HCT116 (cell line): ENCODE measurements around the gene CCNL1. TPM values are rescaled to one million over a fixed set of nuclear protein-coding genes. Genes with fewer than 3 reads are reported as not detected.

Experiments
- ATAC-seq: fragments of 200-7000 bp; cut with Tn5 transposase; 2 replicates; pipeline ENCODE4 v1.9.1; 2020; ENCODE audit warnings: mild to moderate bottlenecking, moderate library complexity
- BruUV-seq: library from RNA; stranded (reverse); fragments of 400-500 nt; replicated peaks from 2 replicates; lab custom pipeline; 2021; lab: Mats Ljungman, UMichigan
- CTCF ChIA-PET: fragments of 300-600 bp; sonication (Branson Sonifier 250); formaldehyde crosslinking; loops from one replicate; lab custom pipeline; 2021; ENCODE audit warnings: antibody characterized with exemption; lab: Charles Lee
- POLR2A ChIA-PET: fragments of 300-600, 350-600 bp; sonication (Branson Sonifier 250); formaldehyde crosslinking; loops from one replicate; lab custom pipeline; 2021; ENCODE audit warnings: antibody characterized with exemption; lab: Charles Lee
- RAD21 ChIA-PET, 2 experiments: fragments of 300-600 bp; sonication (Branson Sonifier 250); formaldehyde crosslinking; loops; one replicate each; lab custom pipeline; 2023; ENCODE audit warnings: low total read pairs in 2 of 2; ENCODE audit not compliant: uncharacterized antibody in 2 of 2, unreplicated experiment in 2 of 2, low non-redundant PET in 1 of 2; lab: Charles Lee
- DNase-seq: peaks from one replicate; pipeline ENCODE4 v3.0.0-alpha.2; 2010; ENCODE audit warnings: low read depth, low spot score
- H2AFZ ChIP-seq: fragments of 200-600 bp; shearing (Covaris generic), sonication (generic); 2 replicates; pipeline ENCODE4 v1.6.1; 2017; ENCODE audit warnings: low read depth, mixed run types, mixed read lengths, antibody characterized with exemption, low read length; ENCODE audit not compliant: poor library complexity, severe bottlenecking
- H3K27ac ChIP-seq: 2 replicates; pipeline ENCODE4 v1.5.1; 2012; ENCODE audit warnings: low read depth, low read length
- H3K27me3 ChIP-seq: fragments of 200-600 bp; sonication (generic); 2 replicates; pipeline ENCODE4 v1.6.1; 2016; ENCODE audit warnings: mixed run types, low read length, mixed read lengths; ENCODE audit not compliant: insufficient read depth
- H3K36me3 ChIP-seq, 2 experiments: fragments of 200-500 bp in 1 of 2; fragments of 200-600 bp in 1 of 2; sonication (Bioruptor generic) in 1 of 2; sonication (generic) in 1 of 2; 2 replicates each; pipeline versions ENCODE4 v1.5.1 to v1.6.1; 2014 to 2016; ENCODE audit warnings: low read length in 2 of 2, inconsistent platforms in 1 of 2, mixed read lengths in 1 of 2, mixed run types in 1 of 2; ENCODE audit not compliant: insufficient read depth in 2 of 2, control insufficient read depth in 1 of 2
- H3K4me1 ChIP-seq, 2 experiments: fragments of 200-600 bp in 1 of 2; sonication (generic) in 1 of 2; 2 replicates each; pipeline versions ENCODE4 v1.5.1 to v1.6.1; 2012 to 2017; ENCODE audit warnings: low read length in 2 of 2, inconsistent platforms in 1 of 2, mild to moderate bottlenecking in 1 of 2, mixed read lengths in 1 of 2, mixed run types in 1 of 2, moderate library complexity in 1 of 2; ENCODE audit not compliant: insufficient read depth in 2 of 2, control insufficient read depth in 1 of 2
- H3K4me2 ChIP-seq: fragments of 200-600 bp; sonication (generic); 2 replicates; pipeline ENCODE4 v1.6.1; 2017; ENCODE audit warnings: mixed run types, low read length, mixed read lengths
- H3K4me3 ChIP-seq, 2 experiments: fragments of 200-600 bp in 1 of 2; sonication (generic) in 1 of 2; replicated peaks in 1 of 2; 2 replicates each; pipeline ENCODE4 v1.5.1; 2011 to 2016; ENCODE audit warnings: low read length in 2 of 2, control low read depth in 1 of 2, low read depth in 1 of 2, mild to moderate bottlenecking in 1 of 2, mixed read lengths in 1 of 2, mixed run types in 1 of 2
- H3K79me2 ChIP-seq: fragments of 200-600 bp; sonication (generic); 2 replicates; pipeline ENCODE4 v1.6.1; 2017; ENCODE audit warnings: mild to moderate bottlenecking, mixed run types, low read length, moderate library complexity, mixed read lengths; ENCODE audit not compliant: insufficient read depth
- H3K9ac ChIP-seq: fragments of 200-600 bp; sonication (generic); 2 replicates; pipeline ENCODE4 v1.6.1; 2016; ENCODE audit warnings: low read length, mixed read lengths
- H3K9me2 ChIP-seq: fragments of 200-600 bp; sonication (generic), shearing (Covaris generic); 2 replicates; pipeline ENCODE4 v1.6.1; 2017; ENCODE audit warnings: mixed run types, mild to moderate bottlenecking, moderate library complexity; ENCODE audit not compliant: insufficient read depth
- H3K9me3 ChIP-seq, 2 experiments: fragments of 200-500 bp in 1 of 2; fragments of 200-600 bp in 1 of 2; sonication (Bioruptor generic) in 1 of 2; sonication (generic) in 1 of 2; 2 replicates each; pipeline ENCODE4 v1.6.1; 2014 to 2017; ENCODE audit warnings: low read length in 2 of 2, mixed read lengths in 2 of 2, inconsistent platforms in 1 of 2, low read depth in 1 of 2, mild to moderate bottlenecking in 1 of 2, mixed run types in 1 of 2, moderate library complexity in 1 of 2; ENCODE audit not compliant: control insufficient read depth in 1 of 2, insufficient read depth in 1 of 2
- H4K20me1 ChIP-seq: fragments of 200-600 bp; sonication (generic), shearing (Covaris generic); 2 replicates; pipeline ENCODE4 v1.6.1; 2017; ENCODE audit warnings: mixed run types, mild to moderate bottlenecking, moderate library complexity; ENCODE audit not compliant: insufficient read depth
- CEBPB ChIP-seq: IDR thresholded peaks from 2 replicates; pipeline ENCODE4 v1.6.1; 2012; ENCODE audit warnings: low read depth
- CTCF ChIP-seq, 3 experiments: fragments of 200-600 bp in 1 of 3; sonication (generic) in 1 of 3; IDR thresholded peaks in 2 of 3; conservative IDR thresholded peaks in 1 of 3; 2 replicates each; pipeline ENCODE4 v1.5.1; 2012 to 2017; ENCODE audit warnings: low read depth in 2 of 3, low read length in 2 of 3, antibody characterized with exemption in 1 of 3, borderline replicate concordance in 1 of 3, control low read depth in 1 of 3, mild to moderate bottlenecking in 1 of 3, mixed read lengths in 1 of 3, mixed run types in 1 of 3, moderate library complexity in 1 of 3; ENCODE audit not compliant: insufficient read depth in 1 of 3
- EGR1 ChIP-seq: IDR thresholded peaks from 2 replicates; pipeline ENCODE4 v1.6.1; 2012; ENCODE audit warnings: low read depth
- ELF1 ChIP-seq: IDR thresholded peaks from 2 replicates; pipeline ENCODE4 v1.6.1; 2012; ENCODE audit warnings: low read depth, borderline replicate concordance
- FOSL1 ChIP-seq: IDR thresholded peaks from 2 replicates; pipeline ENCODE4 v1.6.1; 2012; ENCODE audit warnings: low read depth
- JUND ChIP-seq: IDR thresholded peaks from 2 replicates; pipeline ENCODE4 v1.6.1; 2012
- POLR2A ChIP-seq: IDR thresholded peaks from 2 replicates; pipeline ENCODE4 v1.7.0; 2011; ENCODE audit warnings: borderline replicate concordance; ENCODE audit not compliant: insufficient read depth, insufficient read length; ENCODE audit errors: extremely low read depth
- POLR2AphosphoS5 ChIP-seq: IDR thresholded peaks from 2 replicates; pipeline ENCODE4 v1.6.1; 2011; ENCODE audit warnings: mild to moderate bottlenecking, low read depth, low read length, moderate library complexity
- RAD21 ChIP-seq: IDR thresholded peaks from 2 replicates; pipeline ENCODE4 v1.6.1; 2012; ENCODE audit warnings: low read depth, mild to moderate bottlenecking
- REST ChIP-seq: IDR thresholded peaks from 2 replicates; pipeline ENCODE4 v1.6.1; 2012; ENCODE audit warnings: low read depth
- SRF ChIP-seq: IDR thresholded peaks from 2 replicates; pipeline ENCODE4 v1.6.1; 2012; ENCODE audit warnings: low read depth
- YY1 ChIP-seq: IDR thresholded peaks from 2 replicates; pipeline ENCODE4 v1.6.1; 2011; ENCODE audit warnings: low read length, low read depth, moderate library complexity, mild to moderate bottlenecking; ENCODE audit not compliant: insufficient replicate concordance; ENCODE audit errors: extremely low read depth
- ZFX ChIP-seq: fragments of 450-650 bp; IDR thresholded peaks from 2 replicates; pipeline ENCODE4 v1.6.1; 2017
- ZNF274 ChIP-seq: fragments of 200-500 bp; sonication (Bioruptor generic); IDR thresholded peaks from 2 replicates; pipeline ENCODE4 v1.6.1; 2014; ENCODE audit warnings: mild to moderate bottlenecking, low read depth, low read length, inconsistent platforms
- intact Hi-C: fragments of 100-400 bp; cut with micrococcal nuclease; formaldehyde crosslinking; loops from 2 replicates; pipeline ENCODE4 v1.10.0; 2022
- total RNA-seq: library from RNA; stranded (reverse); gene quantifications from one replicate; pipeline ENCODE4 v1.2.1, GENCODE V29; 2021; ENCODE audit not compliant: unreplicated experiment
- TF ChIP-seq, protein P1 (sequence below): IDR thresholded peaks from 2 replicates; pipeline ENCODE4 v1.6.1; 2012

Gene CCNL1
- total RNA-seq, 1 experiment from 2014 or later = 96.7 TPM

DNA sequence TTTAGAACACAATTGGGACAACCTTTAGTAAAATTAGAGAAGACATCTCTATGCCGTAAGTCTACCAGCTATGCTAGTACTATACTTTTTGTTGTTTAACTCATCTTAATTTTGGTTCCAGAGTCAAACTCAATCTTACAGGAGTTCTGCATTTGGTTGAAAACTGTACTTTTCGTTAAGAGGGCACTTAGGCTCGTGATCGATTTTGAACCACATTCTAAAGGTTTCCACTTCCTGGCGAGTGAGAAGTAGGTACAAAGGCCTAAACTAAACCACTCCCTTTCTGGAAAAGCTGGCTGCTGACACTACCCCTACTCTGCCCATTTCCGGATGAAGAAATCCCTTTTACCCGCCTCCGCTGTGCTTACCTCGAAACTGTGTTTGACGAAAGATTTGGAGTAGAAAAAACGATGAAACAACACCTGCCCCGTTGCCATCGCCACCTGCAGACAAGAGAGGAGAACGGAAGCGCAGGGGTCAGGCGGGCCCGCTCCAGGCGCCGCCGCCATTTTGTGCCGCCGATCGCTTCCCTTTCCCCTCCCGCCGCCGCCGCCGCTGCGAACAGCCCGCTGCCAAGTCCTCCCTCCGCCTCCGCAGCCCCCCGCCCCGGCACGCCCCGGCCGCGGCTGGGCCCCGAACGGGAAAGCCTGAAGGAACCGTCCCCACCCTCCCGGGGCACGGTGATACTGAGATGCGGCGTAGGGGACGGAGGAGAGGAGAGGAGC lies 748 bp downstream of the CCNL1 start:
- Histone ChIP-seq H3K9me3 (no peaks in the 10 kb centered on the region), H3K9ac (peak overlapping the region; percentile 96), H3K79me2 (peaks cover 57% of the 10 kb centered on the region), H3K36me3 (peaks cover 44 to 50% of the 10 kb centered on the region in 2 experiments), H3K9me2 (no peaks in the 10 kb centered on the region), H3K4me1 (peaks cover 11 to 21% of the 10 kb centered on the region in 2 experiments), H2AFZ (no peak overlapping the region), H3K27ac (peak overlapping the region; percentile 80), H4K20me1 (peaks cover 50% of the 10 kb centered on the region; the same call in 1 of the 2 replicates), H3K4me3 (peak overlapping the region; percentile 81 to 88), H3K27me3 (no peaks in the 10 kb centered on the region), H3K4me2 (peak overlapping the region; percentile 86)
- ChIA-PET CTCF (no interaction called here), POLR2A (interaction anchor here (1.3 to 7.3 kb wide), 6 partner anchors 10 to 604 kb away, joined by 4 to 128 read pairs (median 5); partner anchors contain the start of gene SSR3), RAD21 (no interaction called here)
- TSS peak; percentile 38 for BruUV-seq
- intact Hi-C loops = no loop called here
- DNase-seq (no peak), ATAC-seq (peak; percentile 52)
- TF ChIP-seq CTCF (IDR thresholded peaks at IDR 0.05 in 2 of 3, conservative IDR thresholded peaks at IDR 0.05 in 1 of 3; ENCODE audit: borderline replicate concordance in 1 of 3, insufficient read depth in 1 of 3, low read depth in 2 of 3, low read length in 2 of 3) (0 out of 6 replicates have a peak, but pooled peaks of 1 of the 3 experiments have one; percentile 5), RAD21 (0 out of 2 replicates have a peak, but pooled peaks have one; percentile 4), YY1 (peak; percentile 83), CEBPB (no peak), FOSL1 (0 out of 2 replicates have a peak, but pooled peaks have one; percentile 11), ZFX (no peak), POLR2AphosphoS5 (no peak), POLR2A (no peak), EGR1 (0 out of 2 replicates have a peak, but pooled peaks have one; percentile 12), ZNF274 (no peak), JUND (no peak), ELF1 (no peak), REST (no peak), SRF (no peak)
- TF ChIP-seq, protein P1, sequence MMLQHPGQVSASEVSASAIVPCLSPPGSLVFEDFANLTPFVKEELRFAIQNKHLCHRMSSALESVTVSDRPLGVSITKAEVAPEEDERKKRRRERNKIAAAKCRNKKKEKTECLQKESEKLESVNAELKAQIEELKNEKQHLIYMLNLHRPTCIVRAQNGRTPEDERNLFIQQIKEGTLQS = no peak
